IMR-90 (cell line): Measurements from ENCODE around the gene KRT79. TPM values are rescaled to one million over a fixed set of nuclear protein-coding genes. Genes with fewer than 3 reads are reported as not detected.

ENCODE experiments used
- ATAC-seq: fragments of 200-7000 bp; cut with Tn5 transposase; 2 replicates; pipeline ENCODE4 v1.9.1; 2020; ENCODE audit warnings: low read depth, mild to moderate bottlenecking, moderate library complexity
- BruUV-seq: library from RNA; stranded (reverse); fragments of 400-500 nt; replicated peaks from 2 replicates; lab custom pipeline; 2021; lab: Mats Ljungman, UMichigan
- CTCF ChIA-PET: fragments of 300-600 bp; formaldehyde crosslinking; extraction: SDS; loops from one replicate; lab custom pipeline; 2021; ENCODE audit warnings: antibody characterized with exemption; lab: Yijun Ruan, JAX
- POLR2A ChIA-PET: fragments of 300-600 bp; sonication (Branson Sonifier 250); formaldehyde crosslinking; loops from one replicate; lab custom pipeline; 2022; ENCODE audit warnings: antibody characterized with exemption; ENCODE audit not compliant: unreplicated experiment; lab: Charles Lee
- DNase-seq: peaks from one replicate; pipeline ENCODE4 v3.0.0; 2013
- H2AFZ ChIP-seq: replicated peaks from 2 replicates; pipeline ENCODE3; 2013; ENCODE audit warnings: low read length, mild to moderate bottlenecking; ENCODE audit not compliant: poor library complexity
- H2AK5ac ChIP-seq: 2 replicates; pipeline ENCODE4 v1.6.1; 2013; ENCODE audit warnings: low read depth, low read length, inconsistent platforms
- H2AK9ac ChIP-seq: replicated peaks from 2 replicates; pipeline ENCODE3; 2013; ENCODE audit warnings: mild to moderate bottlenecking, low read depth, low read length, moderate library complexity; ENCODE audit not compliant: poor library complexity
- H2BK120ac ChIP-seq: 2 replicates; pipeline ENCODE4 v1.6.1; 2013; ENCODE audit warnings: low read depth, low read length, inconsistent platforms
- H2BK15ac ChIP-seq: 3 replicates; pipeline ENCODE4 v1.6.1; 2013; ENCODE audit warnings: low read depth, low read length, inconsistent platforms
- H2BK20ac ChIP-seq: 2 replicates; pipeline ENCODE4 v1.6.1; 2013; ENCODE audit warnings: low read depth, mild to moderate bottlenecking, inconsistent platforms, low read length, moderate library complexity
- H2BK5ac ChIP-seq: 2 replicates; pipeline ENCODE4 v1.6.1; 2013; ENCODE audit warnings: mild to moderate bottlenecking, low read depth, low read length, inconsistent platforms; ENCODE audit not compliant: poor library complexity, severe bottlenecking
- H3K14ac ChIP-seq: replicated peaks from 2 replicates; pipeline ENCODE4 v1.6.1; 2013; ENCODE audit warnings: low read depth, low read length, inconsistent platforms
- H3K18ac ChIP-seq: 2 replicates; pipeline ENCODE4 v1.6.1; 2013; ENCODE audit warnings: low read depth, low read length, control low read depth
- H3K23ac ChIP-seq: 2 replicates; pipeline ENCODE4 v1.6.1; 2013; ENCODE audit warnings: low read depth, low read length, inconsistent platforms
- H3K27ac ChIP-seq: 2 replicates; pipeline ENCODE4 v1.5.1; 2013; ENCODE audit warnings: mild to moderate bottlenecking, control low read depth, low read length; ENCODE audit not compliant: insufficient read depth
- H3K27me3 ChIP-seq: 2 replicates; pipeline ENCODE4 v1.6.1; 2013; ENCODE audit warnings: low read length; ENCODE audit not compliant: control insufficient read depth, insufficient read depth
- H3K36me3 ChIP-seq: 2 replicates; pipeline ENCODE4 v1.6.1; 2013; ENCODE audit warnings: low read length, mixed read lengths; ENCODE audit not compliant: control insufficient read depth, insufficient read depth
- H3K4ac ChIP-seq: 2 replicates; pipeline ENCODE4 v1.6.1; 2013; ENCODE audit warnings: low read depth, low read length, inconsistent platforms
- H3K4me1 ChIP-seq: 2 replicates; pipeline ENCODE4 v1.6.1; 2013; ENCODE audit warnings: low read length, mixed read lengths; ENCODE audit not compliant: control insufficient read depth, insufficient read depth
- H3K4me2 ChIP-seq: 2 replicates; pipeline ENCODE4 v1.6.1; 2013; ENCODE audit warnings: low read depth, mild to moderate bottlenecking, control low read depth, low read length, moderate library complexity
- H3K4me3 ChIP-seq: 2 replicates; pipeline ENCODE4 v1.5.1; 2013; ENCODE audit warnings: low read depth, mild to moderate bottlenecking, control low read depth, low read length, moderate library complexity; ENCODE audit not compliant: insufficient read depth
- H3K56ac ChIP-seq: 2 replicates; pipeline ENCODE4 v1.6.1; 2013; ENCODE audit warnings: low read length, inconsistent platforms; ENCODE audit not compliant: insufficient read depth; ENCODE audit errors: extremely low read depth
- H3K79me1 ChIP-seq, 2 experiments: 2 replicates each; pipeline ENCODE4 v1.6.1; 2013; ENCODE audit warnings: low read length in 2 of 2, inconsistent platforms in 1 of 2, low read depth in 1 of 2
- H3K9ac ChIP-seq: 2 replicates; pipeline ENCODE4 v1.6.1; 2013; ENCODE audit warnings: low read depth, low read length, control low read depth
- H3K9me1 ChIP-seq: 2 replicates; pipeline ENCODE4 v1.6.1; 2013; ENCODE audit warnings: low read length, inconsistent platforms; ENCODE audit not compliant: insufficient read depth
- H3K9me3 ChIP-seq: 2 replicates; pipeline ENCODE4 v1.6.1; 2013; ENCODE audit warnings: low read length; ENCODE audit not compliant: control insufficient read depth, insufficient read depth
- H4K20me1 ChIP-seq: 2 replicates; pipeline ENCODE4 v1.6.1; 2013; ENCODE audit warnings: low read length, inconsistent platforms; ENCODE audit not compliant: insufficient read depth
- H4K5ac ChIP-seq: 2 replicates; pipeline ENCODE4 v1.6.1; 2013; ENCODE audit warnings: mild to moderate bottlenecking, low read depth, low read length, control low read depth
- H4K8ac ChIP-seq, 2 experiments: 2 replicates each; pipeline ENCODE4 v1.6.1; 2013; ENCODE audit warnings: low read depth in 2 of 2, low read length in 2 of 2, control low read depth in 1 of 2, inconsistent platforms in 1 of 2
- H4K91ac ChIP-seq: 2 replicates; pipeline ENCODE4 v1.6.1; 2013; ENCODE audit warnings: low read depth, low read length, inconsistent platforms; ENCODE audit not compliant: insufficient read depth
- BHLHE40 ChIP-seq: fragments of 150-350 bp; IDR thresholded peaks from 2 replicates; pipeline ENCODE4 v1.6.1; 2016; ENCODE audit warnings: mild to moderate bottlenecking, low read depth, low read length
- CHD1 ChIP-seq: IDR thresholded peaks from 2 replicates; pipeline ENCODE4 v1.6.1; 2012; ENCODE audit warnings: low read depth, low read length, improper control_type of control experiment
- ELK1 ChIP-seq: fragments of 150-350 bp; IDR thresholded peaks from 2 replicates; pipeline ENCODE4 v1.6.1; 2016; ENCODE audit warnings: low read depth, mild to moderate bottlenecking, low read length, moderate library complexity, borderline replicate concordance
- MXI1 ChIP-seq: IDR thresholded peaks from 2 replicates; pipeline ENCODE4 v1.6.1; 2012; ENCODE audit warnings: low read depth, mild to moderate bottlenecking, low read length, moderate library complexity, borderline replicate concordance
- NFE2L2 ChIP-seq: fragments of 150-350 bp; IDR thresholded peaks from 2 replicates; pipeline ENCODE4 v1.6.1; 2016; ENCODE audit warnings: low read depth, mild to moderate bottlenecking, low read length
- RCOR1 ChIP-seq: IDR thresholded peaks from 2 replicates; pipeline ENCODE4 v1.6.1; 2012; ENCODE audit warnings: mild to moderate bottlenecking, low read length, improper control_type of control experiment; ENCODE audit not compliant: insufficient replicate concordance
- RFX5 ChIP-seq: IDR thresholded peaks from 2 replicates; pipeline ENCODE4 v1.8.0; 2012; ENCODE audit warnings: low read depth, mild to moderate bottlenecking, low read length, moderate library complexity
- SMC3 ChIP-seq: fragments of 150-350 bp; IDR thresholded peaks from 2 replicates; pipeline ENCODE4 v1.6.1; 2016; ENCODE audit warnings: low read depth, mild to moderate bottlenecking, antibody characterized with exemption, low read length, moderate library complexity
- WGBS, 2 experiments: methylation state at CpG; one replicate each; pipeline versions ENCODE4 v1.1.5 to v1.1.7; 2013; ENCODE audit warnings: missing lambda C conversion rate in 2 of 2; ENCODE audit not compliant: insufficient read length in 1 of 2; ENCODE audit errors: extremely low coverage in 2 of 2; 5-methylcytosine and 5-hydroxymethylcytosine counted together
- dilution Hi-C: fragments of 300-500 bp; cut with HindIII; formaldehyde crosslinking; loops from one replicate; pipeline ENCODE4 v1.14.3; 2018; ENCODE audit warnings: low sequenced_read_pairs; ENCODE audit not compliant: unreplicated experiment
- in situ Hi-C: fragments of 300-500 bp; cut with MboI; formaldehyde crosslinking; loops from 3 replicates; pipeline ENCODE4 v1.14.3; 2019; ENCODE audit warnings: low sequenced_read_pairs, inconsistent platforms, mixed read lengths
- intact Hi-C: fragments of 100-400 bp; cut with micrococcal nuclease; formaldehyde crosslinking; loops from 2 replicates; pipeline ENCODE4 v1.10.0; 2022
- polyA plus RNA-seq, 3 experiments: library from polyadenylated mRNA; depleted of rRNA; stranded (reverse); fragments of >200 nt; gene quantifications; 2 replicates each; pipeline ENCODE4 v1.2.3, GENCODE V29; 2012; ENCODE audit warnings: low replicate concordance in 1 of 3
- total RNA-seq: library from RNA; depleted of rRNA; stranded (reverse); fragments of >200 nt; gene quantifications from 2 replicates; pipeline ENCODE4 v1.2.3, GENCODE V29; 2012

Gene KRT79
- total and polyA plus RNA-seq, 2 of the 4 experiments (the other 2 are of a cell fraction) = under 0.01 to 0.24 TPM

- DNase-seq = no peak
- ChIA-PET POLR2A (no interaction called here), CTCF (no interaction called here)
- Histone ChIP-seq H3K27me3 (peaks cover 41% of the 10 kb centered on the region), H3K56ac (no peak overlapping the region), H3K9me1 (no peaks in the 10 kb centered on the region), H2AK9ac (no peak overlapping the region), H4K8ac (no peak overlapping the region), H3K79me1 (no peaks in the 10 kb centered on the region), H2AFZ (no peak overlapping the region), H3K14ac (no peak overlapping the region), H3K36me3 (no peaks in the 10 kb centered on the region), H4K5ac (no peak overlapping the region), H2BK120ac (no peak overlapping the region), H3K27ac (no peak overlapping the region), H3K4me3 (no peak overlapping the region), H2BK20ac (no peak overlapping the region), H3K4me2 (no peak overlapping the region), H4K20me1 (no peaks in the 10 kb centered on the region), H3K23ac (no peak overlapping the region), H3K18ac (no peak overlapping the region), H3K4me1 (peaks cover 6% of the 10 kb centered on the region), H3K9ac (no peak overlapping the region), H2AK5ac (no peak overlapping the region), H4K91ac (no peak overlapping the region), H2BK5ac (no peak overlapping the region), H2BK15ac (no peak overlapping the region), H3K4ac (peak overlapping the region; percentile 3; the same call in 1 of the 2 replicates), H3K9me3 (no peaks in the 10 kb centered on the region)
- dilution Hi-C loops = no loop called here
- TF ChIP-seq MXI1 = no peak
- no peak for TF ChIP-seq BHLHE40
- no peak for TF ChIP-seq RFX5
- TF ChIP-seq RCOR1 = no peak
- TF ChIP-seq ELK1 = no peak
- no peak for TF ChIP-seq CHD1
- TF ChIP-seq NFE2L2 = no peak
- no peak for TF ChIP-seq SMC3
- WGBS, 2 experiments = 100% methylated on average over 5 of the region's 10 CpGs; no CpG with 5 or more reads in 1 of the 2 experiments
- in situ Hi-C loops = no loop called here
- intact Hi-C loops = no loop called here
- no peak for ATAC-seq
- BruUV-seq = no TSS peak
Measured at GRCh38 chr12:52813203-52813819, 20.8 kb downstream of the KRT79 start.
